SU-DHL-6 (cell line): ENCODE measurements around the gene STK38.

Experiments
- H2AFZ ChIP-seq: fragments of 200-600 bp; sonication (generic); 2 replicates; pipeline ENCODE4 v1.6.1; 2014; ENCODE audit warnings: low read depth, mild to moderate bottlenecking, moderate library complexity, mixed read lengths, antibody characterized with exemption, low read length; ENCODE audit not compliant: severe bottlenecking
- H3F3A ChIP-seq: fragments of 200-600 bp; shearing (Covaris generic); 2 replicates; pipeline ENCODE4 v1.6.0; 2016; ENCODE audit warnings: antibody characterized with exemption, mild to moderate bottlenecking; ENCODE audit not compliant: insufficient read depth
- H3K27ac ChIP-seq: fragments of 200-600 bp; sonication (generic); 2 replicates; pipeline ENCODE4 v1.5.1; 2016; ENCODE audit warnings: low read depth, mild to moderate bottlenecking, low read length, moderate library complexity, mixed read lengths
- H3K27me3 ChIP-seq: fragments of 200-600 bp; sonication (generic), shearing (Covaris generic); 2 replicates; pipeline ENCODE4 v1.6.0; 2014; ENCODE audit warnings: mild to moderate bottlenecking, low read length
- H3K36me3 ChIP-seq: fragments of 200-600 bp; sonication (generic); 2 replicates; pipeline ENCODE4 v1.6.1; 2014; ENCODE audit warnings: mild to moderate bottlenecking, low read length, mixed read lengths
- H3K4me2 ChIP-seq: fragments of 300-600, 200-600 bp; shearing (Covaris generic), sonication (generic); 2 replicates; pipeline ENCODE4 v1.6.0; 2014; ENCODE audit warnings: low read length, low read depth, mild to moderate bottlenecking; ENCODE audit not compliant: poor library complexity, severe bottlenecking
- H3K4me3 ChIP-seq: fragments of 200-600 bp; sonication (generic); 2 replicates; pipeline ENCODE4 v1.5.1; 2014; ENCODE audit warnings: antibody characterized with exemption, low read length, mild to moderate bottlenecking, mixed read lengths; ENCODE audit not compliant: insufficient read depth, poor library complexity, severe bottlenecking
- H3K79me2 ChIP-seq: fragments of 200-600 bp; sonication (generic); 2 replicates; pipeline ENCODE4 v1.6.1; 2014; ENCODE audit warnings: mild to moderate bottlenecking, low read length, moderate library complexity; ENCODE audit not compliant: insufficient read depth
- H3K9ac ChIP-seq: fragments of 200-600 bp; sonication (generic); 2 replicates; pipeline ENCODE4 v1.7.0; 2014; ENCODE audit warnings: mild to moderate bottlenecking, low read length
- H3K9me2 ChIP-seq: fragments of 200-600 bp; sonication (generic); replicated peaks from 2 replicates; pipeline ENCODE4 v1.6.1; 2014; ENCODE audit warnings: low read length; ENCODE audit not compliant: insufficient read depth
- H3K9me3 ChIP-seq: fragments of 200-600 bp; sonication (generic); 2 replicates; pipeline ENCODE4 v1.6.1; 2014; ENCODE audit warnings: low read length, mixed read lengths; ENCODE audit not compliant: insufficient read depth
- H4K20me1 ChIP-seq: fragments of 200-600 bp; sonication (generic); 2 replicates; pipeline ENCODE4 v1.6.1; 2014; ENCODE audit warnings: low read depth, mild to moderate bottlenecking, antibody characterized with exemption, low read length, moderate library complexity, mixed read lengths
- EZH2phosphoT487 ChIP-seq: fragments of 200-600 bp; sonication (generic), shearing (Covaris generic); conservative IDR thresholded peaks from 2 replicates; pipeline ENCODE4 v1.6.1; 2018; ENCODE audit warnings: mild to moderate bottlenecking, antibody characterized with exemption, low read length, moderate library complexity, mixed read lengths
- TF ChIP-seq, protein P1 (sequence below): fragments of 200-600 bp; sonication (generic); IDR thresholded peaks from one replicate; pipeline ENCODE4 v1.5.1; 2017; ENCODE audit warnings: antibody characterized with exemption, mild to moderate bottlenecking, low read length, moderate library complexity; ENCODE audit not compliant: insufficient read depth, poor library complexity, severe bottlenecking

Gene STK38

DNA sequence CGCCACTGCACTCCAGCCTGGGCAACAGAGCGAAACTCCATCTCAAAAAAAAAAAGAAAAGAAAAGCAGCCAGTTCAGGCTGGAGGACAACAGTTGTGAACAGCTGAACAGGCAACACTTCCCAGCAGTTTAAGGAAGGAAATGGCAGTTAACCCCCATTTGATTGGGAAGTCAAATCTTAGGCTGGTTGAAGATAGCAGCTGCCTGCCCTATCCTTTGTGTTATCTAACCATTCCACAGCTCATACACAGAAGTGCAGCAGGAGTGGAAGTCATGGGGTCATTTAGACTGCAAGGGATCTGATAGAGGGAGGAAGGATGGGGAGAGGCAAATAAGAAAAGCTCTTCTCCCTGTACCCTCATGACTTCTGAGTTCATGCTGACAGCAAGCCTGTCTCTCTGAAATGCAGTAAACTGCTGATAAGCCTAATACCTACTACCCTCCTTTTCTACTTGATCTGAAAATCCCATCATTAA is 69.2 kb downstream of the STK38 start:
- Histone ChIP-seq H3K4me2 (no peak overlapping the region), H3K9me2 (no peaks in the 10 kb centered on the region), H3K27ac (no peak overlapping the region), H3K79me2 (no peaks in the 10 kb centered on the region; the same call in 1 of the 2 replicates), H4K20me1 (no peaks in the 10 kb centered on the region), H3K36me3 (peaks cover 41% of the 10 kb centered on the region), H3K9me3 (no peaks in the 10 kb centered on the region), H3K9ac (no peak overlapping the region), H3K4me3 (no peak overlapping the region), H3F3A (0 out of 2 replicates have a peak, but pooled peaks cover 7% of the 10 kb centered on the region), H3K27me3 (no peaks in the 10 kb centered on the region), H2AFZ (no peak overlapping the region)
- no peak for TF ChIP-seq EZH2phosphoT487
- TF ChIP-seq, protein P1, sequence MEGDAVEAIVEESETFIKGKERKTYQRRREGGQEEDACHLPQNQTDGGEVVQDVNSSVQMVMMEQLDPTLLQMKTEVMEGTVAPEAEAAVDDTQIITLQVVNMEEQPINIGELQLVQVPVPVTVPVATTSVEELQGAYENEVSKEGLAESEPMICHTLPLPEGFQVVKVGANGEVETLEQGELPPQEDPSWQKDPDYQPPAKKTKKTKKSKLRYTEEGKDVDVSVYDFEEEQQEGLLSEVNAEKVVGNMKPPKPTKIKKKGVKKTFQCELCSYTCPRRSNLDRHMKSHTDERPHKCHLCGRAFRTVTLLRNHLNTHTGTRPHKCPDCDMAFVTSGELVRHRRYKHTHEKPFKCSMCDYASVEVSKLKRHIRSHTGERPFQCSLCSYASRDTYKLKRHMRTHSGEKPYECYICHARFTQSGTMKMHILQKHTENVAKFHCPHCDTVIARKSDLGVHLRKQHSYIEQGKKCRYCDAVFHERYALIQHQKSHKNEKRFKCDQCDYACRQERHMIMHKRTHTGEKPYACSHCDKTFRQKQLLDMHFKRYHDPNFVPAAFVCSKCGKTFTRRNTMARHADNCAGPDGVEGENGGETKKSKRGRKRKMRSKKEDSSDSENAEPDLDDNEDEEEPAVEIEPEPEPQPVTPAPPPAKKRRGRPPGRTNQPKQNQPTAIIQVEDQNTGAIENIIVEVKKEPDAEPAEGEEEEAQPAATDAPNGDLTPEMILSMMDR = no peak

DNA sequence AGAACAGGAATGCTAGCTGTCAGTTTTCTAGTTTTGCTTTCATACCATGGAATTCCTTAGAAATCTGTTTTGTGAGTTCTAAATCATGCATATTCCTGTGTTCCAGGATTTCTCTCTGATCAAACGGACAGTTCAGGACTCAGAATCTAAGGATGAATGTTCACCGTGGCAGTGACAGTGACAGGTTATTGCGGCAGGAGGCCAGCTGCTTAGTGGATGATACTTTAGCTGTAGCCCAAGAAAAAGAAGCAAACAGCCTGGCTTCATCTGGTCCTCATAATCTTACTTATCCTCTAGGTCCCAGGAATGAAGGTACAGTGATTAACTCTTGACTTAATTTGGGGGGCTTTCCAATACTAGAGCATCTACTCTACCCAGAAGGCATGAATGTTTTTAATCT is 77.3 kb downstream of the STK38 start:
- Histone ChIP-seq H3F3A (peaks cover 19% of the 10 kb centered on the region; the same call in 1 of the 2 replicates), H4K20me1 (peaks cover 17% of the 10 kb centered on the region), H2AFZ (no peak overlapping the region), H3K79me2 (peaks cover 58% of the 10 kb centered on the region), H3K4me2 (no peak overlapping the region), H3K4me3 (no peak overlapping the region), H3K9me2 (no peaks in the 10 kb centered on the region), H3K36me3 (peaks cover 17% of the 10 kb centered on the region; the same call in 1 of the 2 replicates), H3K9me3 (no peaks in the 10 kb centered on the region), H3K27ac (no peak overlapping the region), H3K27me3 (no peaks in the 10 kb centered on the region), H3K9ac (no peak overlapping the region)
- no peak for TF ChIP-seq EZH2phosphoT487
- TF ChIP-seq, protein P1 = no peak

DNA sequence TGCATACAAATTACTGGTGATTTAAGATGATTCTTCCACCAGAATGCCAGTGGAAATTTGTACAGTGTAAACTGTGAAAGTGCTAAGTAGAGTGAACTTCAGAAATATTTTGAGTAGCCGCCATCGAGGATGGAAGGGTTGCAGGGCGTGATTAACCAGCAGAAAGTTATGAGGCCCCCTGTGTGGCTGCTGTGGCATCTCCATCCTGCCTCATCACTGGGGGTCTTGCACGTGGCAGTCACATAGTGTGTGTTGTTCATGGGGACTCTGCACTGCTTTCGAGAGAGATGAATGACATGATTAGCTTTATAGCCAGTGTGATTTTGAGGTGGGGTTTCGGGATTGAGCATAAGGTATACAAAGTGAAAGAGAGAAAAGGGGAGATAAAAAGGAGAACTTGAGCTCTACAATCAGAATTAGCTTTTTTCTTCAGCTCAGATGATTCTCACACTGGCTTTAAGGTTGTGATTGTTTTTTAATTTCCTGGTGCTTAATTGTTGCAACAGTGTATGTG is 78.1 kb downstream of the STK38 start:
- H3K4me2 ChIP-seq = no peak overlapping the region
- H4K20me1 ChIP-seq = peaks cover 17% of the 10 kb centered on the region
- no peak overlapping the region for H2AFZ ChIP-seq
- peaks cover 15% of the 10 kb centered on the region; the same call in 1 of the 2 replicates for H3K36me3 ChIP-seq
- H3K9ac ChIP-seq = no peak overlapping the region
- H3K27me3 ChIP-seq = no peaks in the 10 kb centered on the region
- H3K9me3 ChIP-seq = no peaks in the 10 kb centered on the region
- no peak overlapping the region for H3K4me3 ChIP-seq
- H3K27ac ChIP-seq = no peak overlapping the region
- TF ChIP-seq, protein P1 = no peak
- no peak for TF ChIP-seq EZH2phosphoT487
- peaks cover 19% of the 10 kb centered on the region; the same call in 1 of the 2 replicates for H3F3A ChIP-seq
- H3K9me2 ChIP-seq = no peaks in the 10 kb centered on the region
- H3K79me2 ChIP-seq = peaks cover 65% of the 10 kb centered on the region
